Breast epithelium (tissue), 4 donors: Measurements from ENCODE around the gene CEP164. TPM values are rescaled to one million over a fixed set of nuclear protein-coding genes. Genes with fewer than 3 reads are reported as not detected.

Experiments
- DNase-seq, 2 donors: peaks; one replicate each; pipeline ENCODE4 v3.0.0-alpha.2; 2019; ENCODE audit warnings: low spot score in 2 of 2
- H3K27ac ChIP-seq, 2 donors: fragments of 200-600 bp; sonication (generic) in 1 of 2; one replicate each; pipeline ENCODE4 v1.5.1; 2016 to 2019; ENCODE audit warnings: mild to moderate bottlenecking in 1 of 2
- H3K27me3 ChIP-seq, 2 donors: fragments of 200-600 bp; sonication (generic) in 1 of 2; one replicate each; pipeline versions ENCODE4 v1.5.1 to v1.6.0; 2017 to 2019; ENCODE audit warnings: control low read depth in 1 of 2, mild to moderate bottlenecking in 1 of 2
- H3K36me3 ChIP-seq: fragments of 200-600 bp; one replicate; pipeline ENCODE4 v1.5.1; 2019
- H3K4me1 ChIP-seq, 2 donors: fragments of 200-600 bp; sonication (generic); one replicate each; pipeline ENCODE4 v1.5.1; 2016 to 2019; ENCODE audit warnings: control low read depth in 1 of 2
- H3K4me3 ChIP-seq, 3 donors: fragments of 200-600 bp; sonication (generic); 1 replicate in 2 of 3; 2 replicates in 1 of 3; pipeline ENCODE4 v1.5.1; 2016 to 2019; ENCODE audit warnings: mild to moderate bottlenecking in 3 of 3, moderate library complexity in 2 of 3
- H3K9me3 ChIP-seq, 2 donors: fragments of 200-600 bp; sonication (generic) in 1 of 2; one replicate each; pipeline ENCODE4 v1.5.1; 2016 to 2019; ENCODE audit warnings: control low read depth in 1 of 2
- POLR2A ChIP-seq: fragments of 450-650 bp; IDR thresholded peaks from one replicate; pipeline ENCODE4 v1.6.1; 2016; ENCODE audit warnings: antibody characterized with exemption, mild to moderate bottlenecking, moderate library complexity
- POLR2AphosphoS5 ChIP-seq, 3 donors: sonication (generic); formaldehyde crosslinking; IDR thresholded peaks; one replicate each; pipeline ENCODE4 v1.6.1; 2017; ENCODE audit warnings: antibody characterized with exemption in 3 of 3
- intact Hi-C: fragments of 100-400 bp; cut with DNase I; formaldehyde crosslinking; loops from one replicate; pipeline ENCODE4 v1.15.1; 2023; ENCODE audit warnings: low total_unique reads
- total RNA-seq, 3 donors: library from RNA; depleted of rRNA; stranded (reverse); fragments of >200 nt; gene quantifications; one replicate each; pipeline ENCODE4 v1.1.0, GENCODE V29; 2016
- TF ChIP-seq, protein P1 (sequence below), 3 donors: fragments of 450-650 bp; IDR thresholded peaks; one replicate each; pipeline ENCODE4 v1.5.1; 2016 to 2017; ENCODE audit warnings: antibody characterized with exemption in 3 of 3, mild to moderate bottlenecking in 3 of 3, moderate library complexity in 3 of 3

The CEP164 gene
- total RNA-seq, 3 donors from 2014 or later, result 14.9 to 32.6 (median 20.3) TPM

- TF ChIP-seq POLR2A, result no peak
- TF ChIP-seq, protein P1, sequence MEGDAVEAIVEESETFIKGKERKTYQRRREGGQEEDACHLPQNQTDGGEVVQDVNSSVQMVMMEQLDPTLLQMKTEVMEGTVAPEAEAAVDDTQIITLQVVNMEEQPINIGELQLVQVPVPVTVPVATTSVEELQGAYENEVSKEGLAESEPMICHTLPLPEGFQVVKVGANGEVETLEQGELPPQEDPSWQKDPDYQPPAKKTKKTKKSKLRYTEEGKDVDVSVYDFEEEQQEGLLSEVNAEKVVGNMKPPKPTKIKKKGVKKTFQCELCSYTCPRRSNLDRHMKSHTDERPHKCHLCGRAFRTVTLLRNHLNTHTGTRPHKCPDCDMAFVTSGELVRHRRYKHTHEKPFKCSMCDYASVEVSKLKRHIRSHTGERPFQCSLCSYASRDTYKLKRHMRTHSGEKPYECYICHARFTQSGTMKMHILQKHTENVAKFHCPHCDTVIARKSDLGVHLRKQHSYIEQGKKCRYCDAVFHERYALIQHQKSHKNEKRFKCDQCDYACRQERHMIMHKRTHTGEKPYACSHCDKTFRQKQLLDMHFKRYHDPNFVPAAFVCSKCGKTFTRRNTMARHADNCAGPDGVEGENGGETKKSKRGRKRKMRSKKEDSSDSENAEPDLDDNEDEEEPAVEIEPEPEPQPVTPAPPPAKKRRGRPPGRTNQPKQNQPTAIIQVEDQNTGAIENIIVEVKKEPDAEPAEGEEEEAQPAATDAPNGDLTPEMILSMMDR (IDR thresholded peaks at IDR 0.05), result no peak
- TF ChIP-seq POLR2AphosphoS5 (IDR thresholded peaks at IDR 0.05), result no peak
- no peaks in the 10 kb centered on the region for H3K27me3 ChIP-seq
- H3K4me1 ChIP-seq, result no peaks in the 10 kb centered on the region
- DNase-seq, result no peak
- no peaks in the 10 kb centered on the region for H3K9me3 ChIP-seq
- intact Hi-C loops, result no loop called here
- peaks cover 4% of the 10 kb centered on the region for H3K36me3 ChIP-seq
- H3K4me3 ChIP-seq, result no peak overlapping the region
- no peak overlapping the region for H3K27ac ChIP-seq
These were observed 44.7 kb upstream of the CEP164 start for GRCh38 chr11:117282956-117283355.

GRCh38 chr11:117284053-117284452 is 43.6 kb upstream of the CEP164 start:
- no peaks in the 10 kb centered on the region for H3K9me3 ChIP-seq
- no peaks in the 10 kb centered on the region for H3K27me3 ChIP-seq
- TF ChIP-seq, protein P1 (IDR thresholded peaks at IDR 0.05), result no peak
- TF ChIP-seq POLR2AphosphoS5 (IDR thresholded peaks at IDR 0.05) (no peak), POLR2A (no peak)
- peaks cover 4% of the 10 kb centered on the region for H3K36me3 ChIP-seq
- H3K4me1 ChIP-seq, result no peaks in the 10 kb centered on the region
- no peak overlapping the region for H3K4me3 ChIP-seq
- intact Hi-C loops, result no loop called here
- no peak for DNase-seq
- H3K27ac ChIP-seq, result no peak overlapping the region

DNA sequence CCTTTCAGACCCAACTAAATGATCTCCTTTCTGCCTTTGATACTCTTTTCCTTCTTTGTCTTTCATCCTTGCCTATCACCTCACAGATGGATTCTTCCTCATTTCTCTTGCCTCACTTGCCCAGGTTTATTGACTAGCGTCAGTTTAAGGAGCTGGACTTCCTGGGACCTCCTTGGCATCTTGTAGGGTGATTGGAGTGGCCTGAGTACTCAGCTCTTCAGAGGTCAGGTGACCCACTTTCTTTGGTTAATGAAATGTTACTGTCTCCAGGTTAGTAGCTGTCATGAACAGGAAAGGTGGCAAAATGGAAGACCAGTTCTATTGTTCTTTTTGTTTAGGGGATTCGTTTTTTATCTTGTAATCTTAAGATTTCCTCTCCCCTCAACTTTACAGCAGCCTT is 41.1 kb upstream of the CEP164 start:
- H3K36me3 ChIP-seq, result peaks cover 11% of the 10 kb centered on the region
- intact Hi-C loops, result no loop called here

GRCh38 chr11:117287668-117288067 is 40.0 kb upstream of the CEP164 start:
- Histone ChIP-seq H3K4me1 (no peaks in the 10 kb centered on the region), H3K36me3 (peaks cover 11% of the 10 kb centered on the region), H3K9me3 (no peaks in the 10 kb centered on the region), H3K27ac (no peak overlapping the region), H3K27me3 (no peaks in the 10 kb centered on the region), H3K4me3 (no peak overlapping the region)
- TF ChIP-seq POLR2AphosphoS5 (IDR thresholded peaks at IDR 0.05) (no peak), POLR2A (no peak)
- TF ChIP-seq, protein P1 (IDR thresholded peaks at IDR 0.05), result no peak
- DNase-seq, result no peak
- intact Hi-C loops, result no loop called here

More for the DNA sequence above, 41.1 kb upstream of the CEP164 start:
- TF ChIP-seq POLR2AphosphoS5 (IDR thresholded peaks at IDR 0.05) (no peak), POLR2A (no peak)
- TF ChIP-seq, protein P1 (IDR thresholded peaks at IDR 0.05), result no peak
- no peak for DNase-seq
- no peaks in the 10 kb centered on the region for H3K9me3 ChIP-seq
- H3K4me3 ChIP-seq, result no peak overlapping the region
- no peaks in the 10 kb centered on the region for H3K4me1 ChIP-seq
- no peaks in the 10 kb centered on the region for H3K27me3 ChIP-seq
- H3K27ac ChIP-seq, result no peak overlapping the region

- Histone ChIP-seq H3K36me3 (peaks cover 11% of the 10 kb centered on the region), H3K4me3 (no peak overlapping the region), H3K4me1 (no peaks in the 10 kb centered on the region)
These were observed 37.9 kb upstream of the CEP164 start for GRCh38 chr11:117289795-117290194.

More at GRCh38 chr11:117289795-117290194, 37.9 kb upstream of the CEP164 start:
- H3K27ac ChIP-seq, result no peak overlapping the region
- TF ChIP-seq, protein P1 (IDR thresholded peaks at IDR 0.05), result no peak
- no peak for TF ChIP-seq POLR2A
- no peak for TF ChIP-seq POLR2AphosphoS5 (IDR thresholded peaks at IDR 0.05)
- H3K27me3 ChIP-seq, result no peaks in the 10 kb centered on the region
- H3K9me3 ChIP-seq, result no peaks in the 10 kb centered on the region
- intact Hi-C loops, result no loop called here
- no peak for DNase-seq
